Muscle layer of colon (tissue), 2 donors: ENCODE results near the gene MACROD2.

Experiments
- H3K27ac ChIP-seq: one replicate; pipeline ENCODE4 v1.7.0; 2013; ENCODE audit warnings: low read depth, mild to moderate bottlenecking, low read length, moderate library complexity
- H3K27me3 ChIP-seq, 2 donors: one replicate each; pipeline ENCODE4 v1.7.0; 2013; ENCODE audit warnings: low read length in 2 of 2, mild to moderate bottlenecking in 2 of 2; ENCODE audit not compliant: insufficient read depth in 2 of 2, control insufficient read depth in 1 of 2
- H3K36me3 ChIP-seq: one replicate; pipeline ENCODE4 v1.7.0; 2013; ENCODE audit warnings: mild to moderate bottlenecking, low read length; ENCODE audit not compliant: insufficient read depth
- H3K4me1 ChIP-seq: one replicate; pipeline ENCODE4 v1.7.0; 2013; ENCODE audit warnings: mild to moderate bottlenecking, low read length; ENCODE audit not compliant: insufficient read depth
- H3K4me3 ChIP-seq, 2 donors: one replicate each; pipeline ENCODE4 v1.7.0; 2013; ENCODE audit warnings: low read length in 2 of 2, low read depth in 1 of 2, mild to moderate bottlenecking in 1 of 2, moderate library complexity in 1 of 2
- H3K9ac ChIP-seq: one replicate; pipeline ENCODE4 v1.7.0; 2013; ENCODE audit warnings: low read length
- H3K9me3 ChIP-seq: one replicate; pipeline ENCODE4 v1.7.0; 2013; ENCODE audit warnings: mild to moderate bottlenecking, low read length
- donor health status: abdominal sarcoma.
- donor health status: Adenocarcinoma of cecum.

MACROD2 gene

GRCh38 chr20:15916623-15917022 lies 1921.3 kb downstream of the MACROD2 start:
- H3K27ac ChIP-seq = no peak overlapping the region
- H3K36me3 ChIP-seq = no peaks in the 10 kb centered on the region
- no peaks in the 10 kb centered on the region for H3K9me3 ChIP-seq
- no peak overlapping the region for H3K9ac ChIP-seq
- H3K4me1 ChIP-seq = peaks cover 18% of the 10 kb centered on the region
- H3K4me3 ChIP-seq = no peak overlapping the region
- no peaks in the 10 kb centered on the region for H3K27me3 ChIP-seq

- no peak overlapping the region for H3K4me3 ChIP-seq
- H3K9me3 ChIP-seq = no peaks in the 10 kb centered on the region
- H3K9ac ChIP-seq = no peak overlapping the region
- peaks cover 18% of the 10 kb centered on the region for H3K4me1 ChIP-seq
- H3K27ac ChIP-seq = no peak overlapping the region
- no peaks in the 10 kb centered on the region for H3K27me3 ChIP-seq
- no peaks in the 10 kb centered on the region for H3K36me3 ChIP-seq
Measured at GRCh38 chr20:15917283-15917682, 1922.0 kb downstream of the MACROD2 start.

- no peaks in the 10 kb centered on the region for H3K36me3 ChIP-seq
- H3K9me3 ChIP-seq = no peaks in the 10 kb centered on the region
- H3K9ac ChIP-seq = no peak overlapping the region
- no peak overlapping the region for H3K27ac ChIP-seq
- H3K4me3 ChIP-seq = no peak overlapping the region
- peaks cover 18% of the 10 kb centered on the region for H3K4me1 ChIP-seq
- no peaks in the 10 kb centered on the region for H3K27me3 ChIP-seq
Measured at GRCh38 chr20:15918631-15919030, 1923.3 kb downstream of the MACROD2 start.

- Histone ChIP-seq H3K36me3 (no peaks in the 10 kb centered on the region), H3K9ac (no peak overlapping the region), H3K4me3 (no peak overlapping the region), H3K9me3 (no peaks in the 10 kb centered on the region), H3K27ac (no peak overlapping the region), H3K4me1 (peaks cover 13% of the 10 kb centered on the region), H3K27me3 (no peaks in the 10 kb centered on the region)
Measured at GRCh38 chr20:15919118-15919517, 1923.8 kb downstream of the MACROD2 start.

GRCh38 chr20:15921930-15922329 lies 1926.6 kb downstream of the MACROD2 start:
- Histone ChIP-seq H3K27me3 (no peaks in the 10 kb centered on the region), H3K27ac (no peak overlapping the region), H3K9me3 (no peaks in the 10 kb centered on the region), H3K4me3 (no peak overlapping the region), H3K4me1 (peaks cover 3% of the 10 kb centered on the region), H3K9ac (no peak overlapping the region), H3K36me3 (no peaks in the 10 kb centered on the region)

GRCh38 chr20:15922556-15922955 lies 1927.2 kb downstream of the MACROD2 start:
- Histone ChIP-seq H3K27me3 (no peaks in the 10 kb centered on the region), H3K9ac (no peak overlapping the region), H3K4me3 (no peak overlapping the region), H3K4me1 (no peaks in the 10 kb centered on the region), H3K27ac (no peak overlapping the region), H3K36me3 (no peaks in the 10 kb centered on the region), H3K9me3 (no peaks in the 10 kb centered on the region)

- Histone ChIP-seq H3K36me3 (no peaks in the 10 kb centered on the region), H3K27me3 (no peaks in the 10 kb centered on the region), H3K4me3 (no peak overlapping the region), H3K9me3 (no peaks in the 10 kb centered on the region), H3K27ac (no peak overlapping the region), H3K4me1 (no peaks in the 10 kb centered on the region), H3K9ac (no peak overlapping the region)
Measured at GRCh38 chr20:15923030-15923776, 1927.9 kb downstream of the MACROD2 start.

- Histone ChIP-seq H3K4me3 (no peak overlapping the region), H3K9me3 (no peaks in the 10 kb centered on the region), H3K27me3 (no peaks in the 10 kb centered on the region), H3K9ac (no peak overlapping the region), H3K4me1 (no peaks in the 10 kb centered on the region), H3K27ac (no peak overlapping the region), H3K36me3 (no peaks in the 10 kb centered on the region)
Measured at GRCh38 chr20:15924556-15924955, 1929.2 kb downstream of the MACROD2 start.

GRCh38 chr20:15925376-15925775 lies 1930.1 kb downstream of the MACROD2 start:
- Histone ChIP-seq H3K9me3 (no peaks in the 10 kb centered on the region), H3K4me3 (no peak overlapping the region), H3K27me3 (no peaks in the 10 kb centered on the region), H3K36me3 (no peaks in the 10 kb centered on the region), H3K4me1 (peaks cover 6% of the 10 kb centered on the region), H3K9ac (no peak overlapping the region), H3K27ac (no peak overlapping the region)

GRCh38 chr20:15927893-15928650 lies 1932.8 kb downstream of the MACROD2 start:
- Histone ChIP-seq H3K4me1 (peaks cover 9% of the 10 kb centered on the region), H3K27me3 (no peaks in the 10 kb centered on the region), H3K9ac (no peak overlapping the region), H3K27ac (no peak overlapping the region), H3K4me3 (no peak overlapping the region), H3K9me3 (no peaks in the 10 kb centered on the region), H3K36me3 (no peaks in the 10 kb centered on the region)

GRCh38 chr20:15928946-15929345 lies 1933.6 kb downstream of the MACROD2 start:
- H3K4me1 ChIP-seq = peaks cover 9% of the 10 kb centered on the region
- no peaks in the 10 kb centered on the region for H3K9me3 ChIP-seq
- no peaks in the 10 kb centered on the region for H3K36me3 ChIP-seq
- H3K9ac ChIP-seq = no peak overlapping the region
- H3K4me3 ChIP-seq = no peak overlapping the region
- no peaks in the 10 kb centered on the region for H3K27me3 ChIP-seq
- no peak overlapping the region for H3K27ac ChIP-seq
